SK-MEL-5 (cell line): ENCODE measurements around the gene RBAK. TPM values are rescaled to one million over a fixed set of nuclear protein-coding genes. Genes with fewer than 3 reads are reported as not detected.

ENCODE experiments used
- DNase-seq: peaks from one replicate; pipeline ENCODE4 v3.0.0-alpha.2; 2016; ENCODE audit warnings: low read depth, low spot score
- in situ Hi-C: cut with HindIII; loops from 2 replicates; pipeline ENCODE4 v1.10.0; 2016; ENCODE audit warnings: low sequenced_read_pairs, high pct_unique_total_duplicates, low pct_unique_long_range_greater_than_20kb
- small RNA-seq, 2 experiments: library from RNA; depleted of rRNA; stranded (forward); fragments of <200 nt; gene quantifications; one replicate each; pipeline ENCODE3, GENCODE V24; 2014
- total RNA-seq: library from RNA; depleted of rRNA; stranded (reverse); fragments of >200 nt; shearing (Covaris generic); gene quantifications from 2 replicates; pipeline ENCODE4 v1.2.3, GENCODE V29; 2014; rRNA removed

The RBAK gene
- total RNA-seq, 1 experiment from 2014 or later: 14.3 TPM

DNA sequence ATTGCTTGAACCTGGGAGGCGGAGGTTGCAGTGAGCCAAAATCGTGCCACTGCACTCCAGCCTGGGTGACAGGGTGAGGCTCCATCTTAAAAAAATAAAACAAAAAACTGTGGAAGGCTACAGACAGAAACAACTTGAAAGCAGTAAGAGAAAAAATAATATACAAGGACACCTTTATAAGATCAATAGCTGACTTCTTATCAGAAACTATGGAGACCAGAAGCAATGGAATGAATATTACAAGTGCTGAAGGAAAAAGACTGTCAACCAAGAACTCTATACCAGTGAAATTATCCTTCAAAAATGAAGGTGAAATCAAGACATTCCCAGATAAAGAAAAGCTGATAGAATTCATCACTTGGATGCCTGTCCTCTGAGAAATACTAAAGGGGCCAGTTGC lies 49.0 kb downstream of the RBAK start:
- in situ Hi-C loops: no loop called here
- DNase-seq: no peak

DNA sequence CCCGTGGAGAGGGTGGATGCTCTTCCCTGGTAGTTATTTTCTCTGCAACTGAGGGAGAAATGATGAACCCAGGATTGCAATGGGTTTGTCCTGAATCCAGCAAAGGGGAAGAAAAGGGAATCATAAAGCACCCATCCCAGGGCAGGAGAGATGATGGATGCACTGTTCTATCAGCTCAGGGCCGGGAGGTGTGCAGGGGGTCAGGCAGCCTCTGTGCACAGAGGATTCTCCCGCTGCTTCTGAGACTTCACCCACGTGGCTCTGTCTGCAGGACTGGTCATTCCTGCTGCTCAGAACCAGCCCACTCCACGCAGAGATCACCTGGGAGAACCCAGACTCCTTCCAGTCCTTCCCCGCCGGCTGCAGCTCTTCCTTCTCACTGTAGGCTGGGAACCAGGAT lies 70.7 kb downstream of the RBAK start:
- in situ Hi-C loops: no loop called here
- DNase-seq: no peak

DNA sequence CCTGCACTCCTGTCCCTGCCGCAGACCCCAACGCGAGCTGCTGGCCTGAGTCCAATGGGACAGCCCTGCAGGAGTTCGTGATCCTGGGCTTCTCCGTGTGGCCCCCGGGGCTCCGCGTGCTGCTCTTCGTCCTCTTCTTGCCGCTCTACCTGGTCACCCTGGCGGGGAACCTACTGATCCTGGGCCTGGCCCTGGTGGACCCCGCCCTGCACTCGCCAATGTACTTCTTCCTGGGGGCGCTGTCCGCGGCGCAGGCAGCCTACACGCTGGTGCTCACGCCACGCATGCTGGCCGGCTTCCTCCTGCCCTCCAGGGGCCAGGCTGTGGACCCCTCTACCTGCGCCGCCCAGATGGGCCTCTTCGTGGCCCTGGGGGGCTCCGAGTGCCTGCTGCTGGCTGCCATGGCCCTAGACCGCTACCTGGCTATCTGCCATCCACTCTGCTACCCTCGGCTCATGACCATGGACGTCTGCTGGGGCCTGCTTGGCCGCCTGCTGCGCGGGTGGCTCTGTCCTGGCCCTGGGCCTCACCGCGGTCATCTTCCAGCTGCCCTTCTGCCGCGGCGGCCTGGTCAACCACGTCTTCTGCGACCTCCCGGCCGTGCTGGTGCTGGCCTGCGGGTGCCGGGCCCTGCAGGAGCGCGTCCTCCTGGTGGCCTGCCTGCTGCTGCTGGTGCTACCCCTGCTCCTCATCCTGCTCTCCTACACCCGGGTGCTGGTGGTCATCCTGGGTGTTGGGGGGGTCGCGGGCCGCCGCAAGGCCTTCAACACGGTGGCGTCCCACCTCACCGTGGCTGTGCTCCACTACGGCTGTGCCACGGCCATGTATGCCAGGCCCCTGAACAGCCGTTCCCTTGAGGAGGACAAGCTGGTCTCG lies 71.7 kb downstream of the RBAK start:
- in situ Hi-C loops: no loop called here
- DNase-seq: no peak

Small RNAs within 50 kb of the gene (small RNA-seq; reads per million reads assigned to genes)
- 0 reads per million in 2 experiments for gene AC092032.1

Other genes with a start within 250 kb of the RBAK start
- gene PAPOLB, start 183.8 kb upstream of the RBAK start, total RNA-seq: 0.03 TPM in 1 of 2 replicates, not detected in the other
- 24.3 and 25.3 TPM in 2 replicates for gene RADIL, start 162.1 kb upstream of the RBAK start, total RNA-seq
- gene MMD2, start 86.7 kb upstream of the RBAK start, total RNA-seq: not detected in 2 replicates
- gene WIPI2, start 144.4 kb downstream of the RBAK start, total RNA-seq: 74.5 and 86.6 TPM in 2 replicates
- 8.8 and 9.4 TPM in 2 replicates for gene SLC29A4, start 237.1 kb downstream of the RBAK start, total RNA-seq